ENCODE results near the gene PEX5. TPM values are rescaled to one million over a fixed set of nuclear protein-coding genes. Genes with fewer than 3 reads are reported as not detected.

PEX5 gene
- 30.3 TPM for total RNA-seq
- long read RNA-seq, partial matches to known transcripts = 0 of 3 reads
- long read RNA-seq, other reads (novel, unspliced or antisense) = 2 of 3 reads

GRCh38 chr12:7189398-7190267, at the start of gene PEX5:
PEX5 (plus strand) TSS chr12:7189686; CDS start chr12:7190378, 692 bp downstream.
- intact Hi-C loops (cut with DNase I) = no loop called here

GRCh38 chr12:7141351-7142005, 48.0 kb upstream of the PEX5 start:
- no peak for DNase-seq (ENCODE audit: low spot score)
- intact Hi-C loops (cut with DNase I) = no loop called here

More at GRCh38 chr12:7189398-7190267, at the start of gene PEX5:
- DNase-seq (ENCODE audit: low spot score) = peak; percentile 96

- no peak for DNase-seq (ENCODE audit: low spot score)
- intact Hi-C loops (cut with DNase I) = no loop called here
Measured at GRCh38 chr12:7142056-7142644, 47.3 kb upstream of the PEX5 start.

- intact Hi-C loops (cut with DNase I) = no loop called here
- peak; percentile 46 for DNase-seq (ENCODE audit: low spot score)
Measured at GRCh38 chr12:7142809-7143465, 46.5 kb upstream of the PEX5 start.

- peak; percentile 53 for DNase-seq (ENCODE audit: low spot score)
- intact Hi-C loops (cut with DNase I) = no loop called here
Measured at GRCh38 chr12:7143564-7143963, 45.9 kb upstream of the PEX5 start.

- DNase-seq (ENCODE audit: low spot score) = no peak
- intact Hi-C loops (cut with DNase I) = no loop called here
Measured at GRCh38 chr12:7144414-7145120, 44.9 kb upstream of the PEX5 start.

GRCh38 chr12:7145671-7146070, 43.8 kb upstream of the PEX5 start:
- intact Hi-C loops (cut with DNase I) = no loop called here
- no peak for DNase-seq (ENCODE audit: low spot score)

GRCh38 chr12:7146228-7146627, 43.3 kb upstream of the PEX5 start:
- no peak for DNase-seq (ENCODE audit: low spot score)

GRCh38 chr12:7146906-7147305, 42.6 kb upstream of the PEX5 start:
- no peak for DNase-seq (ENCODE audit: low spot score)
- intact Hi-C loops (cut with DNase I) = no loop called here

More at GRCh38 chr12:7146228-7146627, 43.3 kb upstream of the PEX5 start:
- intact Hi-C loops (cut with DNase I) = no loop called here

- DNase-seq (ENCODE audit: low spot score) = no peak
- intact Hi-C loops (cut with DNase I) = no loop called here
Measured at GRCh38 chr12:7150356-7150755, 39.1 kb upstream of the PEX5 start.

- intact Hi-C loops (cut with DNase I) = no loop called here
- DNase-seq (ENCODE audit: low spot score) = no peak
Measured at GRCh38 chr12:7150841-7151240, 38.6 kb upstream of the PEX5 start.

GRCh38 chr12:7151532-7151931, 38.0 kb upstream of the PEX5 start:
- intact Hi-C loops (cut with DNase I) = no loop called here
- DNase-seq (ENCODE audit: low spot score) = no peak

- DNase-seq (ENCODE audit: low spot score) = no peak
- intact Hi-C loops (cut with DNase I) = no loop called here
Measured at GRCh38 chr12:7152818-7153217, 36.7 kb upstream of the PEX5 start.

- DNase-seq (ENCODE audit: low spot score) = no peak
- intact Hi-C loops (cut with DNase I) = no loop called here
Measured at GRCh38 chr12:7154042-7154441, 35.4 kb upstream of the PEX5 start.

GRCh38 chr12:7154901-7155470, 34.5 kb upstream of the PEX5 start:
- intact Hi-C loops (cut with DNase I) = no loop called here
- DNase-seq (ENCODE audit: low spot score) = no peak

- intact Hi-C loops (cut with DNase I) = no loop called here
- no peak for DNase-seq (ENCODE audit: low spot score)
Measured at GRCh38 chr12:7155471-7156034, 33.9 kb upstream of the PEX5 start.

- DNase-seq (ENCODE audit: low spot score) = no peak
- intact Hi-C loops (cut with DNase I) = no loop called here
Measured at GRCh38 chr12:7156259-7157197, 33.0 kb upstream of the PEX5 start.

GRCh38 chr12:7157391-7157790, 32.1 kb upstream of the PEX5 start:
- no peak for DNase-seq (ENCODE audit: low spot score)
- intact Hi-C loops (cut with DNase I) = no loop called here
